WI38 (cell line): ENCODE data around the gene MAP2K1.
"Not testable (repeated sequence)": the region's sequence is repeated elsewhere in the genome, so short reads cannot be mapped to it uniquely, and the experiment has no call there.

Experiments used
- H3K4me3 ChIP-seq: 2 replicates; pipeline ENCODE4 v1.5.1; 2011; ENCODE audit warnings: low read depth, mild to moderate bottlenecking, control low read depth, low read length
- CTCF ChIP-seq: IDR thresholded peaks from 2 replicates; pipeline ENCODE4 v1.5.1; 2012; ENCODE audit warnings: low read depth, mild to moderate bottlenecking, control low read depth, low read length

The MAP2K1 gene

GRCh38 chr15:66454143-66454542, 67.4 kb downstream of the MAP2K1 start:
- no peak for TF ChIP-seq CTCF
- H3K4me3 ChIP-seq = no peak overlapping the region

GRCh38 chr15:66456211-66456610, 69.5 kb downstream of the MAP2K1 start:
- no peak for TF ChIP-seq CTCF
- H3K4me3 ChIP-seq = no peak overlapping the region

GRCh38 chr15:66459818-66460615, 73.3 kb downstream of the MAP2K1 start:
- no peak overlapping the region for H3K4me3 ChIP-seq
- no peak for TF ChIP-seq CTCF

- not testable (repeated sequence) for H3K4me3 ChIP-seq
Observed at GRCh38 chr15:66461294-66461693, 74.6 kb downstream of the MAP2K1 start.

GRCh38 chr15:66461917-66462316, 75.2 kb downstream of the MAP2K1 start:
- no peak for TF ChIP-seq CTCF
- no peak overlapping the region for H3K4me3 ChIP-seq

GRCh38 chr15:66462627-66463026, 75.9 kb downstream of the MAP2K1 start:
- no peak overlapping the region for H3K4me3 ChIP-seq
- TF ChIP-seq CTCF = no peak

GRCh38 chr15:66465294-66465693, 78.6 kb downstream of the MAP2K1 start:
- H3K4me3 ChIP-seq = not testable (repeated sequence)

- H3K4me3 ChIP-seq = not testable (repeated sequence)
Observed at GRCh38 chr15:66467162-66468040, 80.7 kb downstream of the MAP2K1 start.

- H3K4me3 ChIP-seq = not testable (repeated sequence)
Observed at GRCh38 chr15:66470825-66471224, 84.1 kb downstream of the MAP2K1 start.
